ENCODE results near the gene PAK1.
"Not testable (repeated sequence)": the region's sequence is repeated elsewhere in the genome, so short reads cannot be mapped to it uniquely, and the experiment has no call there.

Gene PAK1

GRCh38 chr11:77505956-77506355 lies 32.1 kb upstream of the PAK1 start:
- no peak for DNase-seq (ENCODE audit: low read depth)
- no peak for TF ChIP-seq CTCF (IDR thresholded peaks at IDR 0.05; ENCODE audit: control insufficient read depth, insufficient read depth, low read depth, low read length, missing control alignments)
- no peak overlapping the region for H3K4me3 ChIP-seq (ENCODE audit: control insufficient read depth, low read depth, low read length)

DNA sequence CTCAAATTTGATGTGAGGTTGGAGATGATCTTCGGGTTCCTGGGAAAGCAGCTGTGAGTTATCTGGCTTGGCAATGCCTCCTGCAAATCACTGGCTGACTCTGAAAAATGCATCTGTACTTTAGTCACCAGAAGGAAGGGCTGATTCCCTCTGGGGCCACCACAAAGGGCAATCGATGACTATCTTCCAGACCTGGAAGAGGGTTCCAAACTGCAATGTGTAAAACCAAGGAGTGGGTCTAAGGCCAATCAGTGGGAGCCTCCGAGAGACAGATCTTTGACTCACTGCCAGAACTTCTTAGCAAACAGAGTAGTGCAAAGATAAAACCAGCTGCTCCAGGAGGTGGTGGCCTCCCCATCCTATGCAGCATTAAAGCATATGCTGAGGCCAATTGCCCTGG lies 29.1 kb upstream of the PAK1 start:
- no peak for DNase-seq (ENCODE audit: low read depth)
- no peak for TF ChIP-seq CTCF (IDR thresholded peaks at IDR 0.05; ENCODE audit: control insufficient read depth, insufficient read depth, low read depth, low read length, missing control alignments)
- H3K4me3 ChIP-seq (ENCODE audit: control insufficient read depth, low read depth, low read length) = no peak overlapping the region

DNA sequence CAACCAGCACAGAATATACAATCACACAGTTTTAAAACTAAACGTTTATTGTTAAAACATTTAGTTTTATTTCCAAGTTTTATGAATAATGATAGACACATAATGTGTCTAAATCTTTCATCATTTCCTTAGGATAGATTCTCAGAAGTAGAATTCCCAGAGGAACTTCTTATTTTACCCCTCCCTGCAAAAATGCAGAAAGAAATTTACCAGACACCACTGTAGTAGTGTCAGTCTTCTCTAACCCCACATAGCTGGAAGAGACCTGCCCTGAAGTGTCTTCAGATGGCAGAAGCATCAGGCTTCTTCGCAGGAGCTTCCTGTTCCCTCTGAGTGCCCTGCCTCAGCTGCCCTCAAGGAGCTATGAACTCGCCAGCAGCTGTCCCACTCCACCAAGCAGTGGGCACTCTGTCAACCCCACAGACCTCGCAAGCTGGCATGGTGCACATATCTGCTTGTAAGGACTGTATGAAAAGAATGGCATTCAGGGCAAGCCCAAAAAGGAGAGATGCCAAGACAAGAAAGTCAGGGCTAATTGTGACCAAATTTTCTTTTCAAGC lies 28.5 kb upstream of the PAK1 start:
- DNase-seq (ENCODE audit: low read depth) = no peak
- no peak overlapping the region for H3K4me3 ChIP-seq (ENCODE audit: control insufficient read depth, low read depth, low read length)
- TF ChIP-seq CTCF (IDR thresholded peaks at IDR 0.05; ENCODE audit: control insufficient read depth, insufficient read depth, low read depth, low read length, missing control alignments) = no peak

DNA sequence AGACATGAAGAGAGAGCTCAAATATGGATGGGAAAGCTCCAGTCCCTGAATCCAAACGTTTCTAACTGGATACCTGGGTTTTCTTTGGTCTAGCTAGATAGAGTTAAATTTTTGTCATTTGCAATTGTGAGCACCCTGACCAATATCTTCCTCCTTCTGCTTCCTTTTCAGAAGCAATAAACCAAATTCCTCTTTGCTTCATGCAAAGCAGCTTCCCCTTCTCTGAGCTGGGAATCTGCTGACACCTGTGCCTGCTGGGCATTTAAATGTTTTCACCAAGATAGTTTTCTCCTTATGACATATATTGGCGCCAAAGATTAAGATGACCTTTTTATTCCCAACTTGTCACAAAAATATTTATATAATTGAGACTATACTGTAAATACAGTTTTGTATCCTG lies 27.9 kb upstream of the PAK1 start:
- TF ChIP-seq CTCF (IDR thresholded peaks at IDR 0.05; ENCODE audit: control insufficient read depth, insufficient read depth, low read depth, low read length, missing control alignments) = no peak
- no peak overlapping the region for H3K4me3 ChIP-seq (ENCODE audit: control insufficient read depth, low read depth, low read length)
- no peak for DNase-seq (ENCODE audit: low read depth)

GRCh38 chr11:77497368-77497767 lies 23.5 kb upstream of the PAK1 start:
- no peak overlapping the region for H3K4me3 ChIP-seq (ENCODE audit: control insufficient read depth, low read depth, low read length)
- DNase-seq (ENCODE audit: low read depth) = no peak
- TF ChIP-seq CTCF (IDR thresholded peaks at IDR 0.05; ENCODE audit: control insufficient read depth, insufficient read depth, low read depth, low read length, missing control alignments) = no peak

- no peak overlapping the region for H3K4me3 ChIP-seq (ENCODE audit: control insufficient read depth, low read depth, low read length)
- no peak for TF ChIP-seq CTCF (IDR thresholded peaks at IDR 0.05; ENCODE audit: control insufficient read depth, insufficient read depth, low read depth, low read length, missing control alignments)
- no peak for DNase-seq (ENCODE audit: low read depth)
These were observed 21.6 kb upstream of the PAK1 start for GRCh38 chr11:77495526-77495925.

- DNase-seq (ENCODE audit: low read depth); H3K4me3 ChIP-seq (ENCODE audit: control insufficient read depth, low read depth, low read length): not testable (repeated sequence)
These were observed 16.1 kb upstream of the PAK1 start for GRCh38 chr11:77490035-77490434.
